Mesenchymal stem cell (in vitro differentiated cells and primary cell): Measurements from ENCODE around the gene SCN1A.

ENCODE experiments used
- DNase-seq: peaks from one replicate; pipeline ENCODE4 v3.0.0-alpha.2; 2013
- H2AFZ ChIP-seq: one replicate; pipeline ENCODE4 v1.6.1; 2013; ENCODE audit warnings: low read depth, mild to moderate bottlenecking, control low read depth, inconsistent platforms, low read length, moderate library complexity
- H2AK5ac ChIP-seq: 2 replicates; pipeline ENCODE4 v1.6.1; 2013; ENCODE audit warnings: low read length, moderate library complexity, mild to moderate bottlenecking, inconsistent platforms; ENCODE audit not compliant: severe bottlenecking
- H2BK120ac ChIP-seq: one replicate; pipeline ENCODE4 v1.6.1; 2013; ENCODE audit warnings: low read depth, mild to moderate bottlenecking, inconsistent platforms, low read length, moderate library complexity
- H2BK12ac ChIP-seq, 2 experiments: one replicate each; pipeline ENCODE4 v1.6.1; 2013; ENCODE audit warnings: inconsistent platforms in 2 of 2, low read length in 2 of 2, mild to moderate bottlenecking in 2 of 2, moderate library complexity in 2 of 2, control low read depth in 1 of 2
- H2BK15ac ChIP-seq: one replicate; pipeline ENCODE4 v1.6.1; 2013; ENCODE audit warnings: mild to moderate bottlenecking, low read depth, inconsistent platforms; ENCODE audit not compliant: poor library complexity, severe bottlenecking
- H2BK5ac ChIP-seq: 2 replicates; pipeline ENCODE4 v1.6.1; 2013; ENCODE audit warnings: low read depth, mild to moderate bottlenecking, low read length, control low read depth, inconsistent platforms; ENCODE audit not compliant: poor library complexity, severe bottlenecking
- H3K14ac ChIP-seq, 2 experiments: one replicate each; pipeline ENCODE4 v1.6.1; 2013; ENCODE audit warnings: inconsistent platforms in 2 of 2, low read length in 2 of 2, control low read depth in 1 of 2, mild to moderate bottlenecking in 1 of 2, moderate library complexity in 1 of 2
- H3K18ac ChIP-seq, 2 experiments: one replicate each; pipeline ENCODE4 v1.6.1; 2013; ENCODE audit warnings: inconsistent platforms in 2 of 2, low read length in 2 of 2, control low read depth in 1 of 2, low read depth in 1 of 2, mild to moderate bottlenecking in 1 of 2
- H3K23ac ChIP-seq, 2 experiments: one replicate each; pipeline ENCODE4 v1.6.1; 2013; ENCODE audit warnings: inconsistent platforms in 2 of 2, low read length in 2 of 2, mild to moderate bottlenecking in 2 of 2, moderate library complexity in 2 of 2, control low read depth in 1 of 2
- H3K27ac ChIP-seq: 2 replicates; pipeline ENCODE4 v1.5.1; 2013; ENCODE audit warnings: mild to moderate bottlenecking, moderate library complexity, low read length, control low read depth, inconsistent platforms; ENCODE audit not compliant: poor library complexity, severe bottlenecking
- H3K27me3 ChIP-seq, 2 experiments: 2 replicates each; pipeline versions ENCODE4 v1.6.1 to v1.7.0; 2013; ENCODE audit warnings: low read length in 2 of 2, mild to moderate bottlenecking in 2 of 2, moderate library complexity in 2 of 2, control low read depth in 1 of 2, inconsistent platforms in 1 of 2; ENCODE audit not compliant: control insufficient read depth in 1 of 2, insufficient read depth in 1 of 2
- H3K36me3 ChIP-seq, 2 experiments: 2 replicates each; pipeline versions ENCODE4 v1.6.1 to v1.7.0; 2013; ENCODE audit warnings: low read length in 2 of 2, control low read depth in 1 of 2, inconsistent platforms in 1 of 2, low read depth in 1 of 2, mild to moderate bottlenecking in 1 of 2; ENCODE audit not compliant: insufficient read depth in 2 of 2, control insufficient read depth in 1 of 2
- H3K4ac ChIP-seq, 2 experiments: one replicate each; pipeline ENCODE4 v1.6.1; 2013; ENCODE audit warnings: inconsistent platforms in 2 of 2, low read length in 2 of 2, mild to moderate bottlenecking in 2 of 2, moderate library complexity in 2 of 2, control low read depth in 1 of 2, low read depth in 1 of 2
- H3K4me1 ChIP-seq: 2 replicates; pipeline ENCODE4 v1.6.1; 2013; ENCODE audit warnings: low read depth, low read length, control low read depth; ENCODE audit not compliant: control insufficient read depth, insufficient read depth
- H3K4me2 ChIP-seq: 2 replicates; pipeline ENCODE4 v1.6.1; 2013; ENCODE audit warnings: low read length, mild to moderate bottlenecking, inconsistent platforms; ENCODE audit not compliant: poor library complexity, severe bottlenecking
- H3K4me3 ChIP-seq, 2 experiments: 2 replicates each; pipeline versions ENCODE4 v1.5.1 to v1.7.0; 2013; ENCODE audit warnings: low read length in 2 of 2, mild to moderate bottlenecking in 2 of 2, control low read depth in 1 of 2, low read depth in 1 of 2; ENCODE audit not compliant: insufficient read depth in 1 of 2
- H3K79me1 ChIP-seq: replicated peaks from 2 replicates; pipeline ENCODE4 v1.6.1; 2013; ENCODE audit warnings: mild to moderate bottlenecking, control low read depth, low read length, inconsistent platforms; ENCODE audit not compliant: poor library complexity, severe bottlenecking
- H3K9ac ChIP-seq: 2 replicates; pipeline ENCODE4 v1.7.0; 2013; ENCODE audit warnings: mild to moderate bottlenecking, low read length, moderate library complexity
- H3K9me3 ChIP-seq: 2 replicates; pipeline ENCODE4 v1.7.0; 2013; ENCODE audit warnings: mild to moderate bottlenecking, low read length; ENCODE audit not compliant: control insufficient read depth
- H4K8ac ChIP-seq: one replicate; pipeline ENCODE4 v1.6.1; 2013; ENCODE audit warnings: inconsistent platforms, mild to moderate bottlenecking, low read length, moderate library complexity
- H4K91ac ChIP-seq: one replicate; pipeline ENCODE4 v1.6.1; 2013; ENCODE audit warnings: mild to moderate bottlenecking, low read length, inconsistent platforms
- WGBS: methylation state at CpG from one replicate; pipeline ENCODE4 v1.1.7; 2013; ENCODE audit warnings: mixed read lengths; 5-methylcytosine and 5-hydroxymethylcytosine counted together

SCN1A gene

DNA sequence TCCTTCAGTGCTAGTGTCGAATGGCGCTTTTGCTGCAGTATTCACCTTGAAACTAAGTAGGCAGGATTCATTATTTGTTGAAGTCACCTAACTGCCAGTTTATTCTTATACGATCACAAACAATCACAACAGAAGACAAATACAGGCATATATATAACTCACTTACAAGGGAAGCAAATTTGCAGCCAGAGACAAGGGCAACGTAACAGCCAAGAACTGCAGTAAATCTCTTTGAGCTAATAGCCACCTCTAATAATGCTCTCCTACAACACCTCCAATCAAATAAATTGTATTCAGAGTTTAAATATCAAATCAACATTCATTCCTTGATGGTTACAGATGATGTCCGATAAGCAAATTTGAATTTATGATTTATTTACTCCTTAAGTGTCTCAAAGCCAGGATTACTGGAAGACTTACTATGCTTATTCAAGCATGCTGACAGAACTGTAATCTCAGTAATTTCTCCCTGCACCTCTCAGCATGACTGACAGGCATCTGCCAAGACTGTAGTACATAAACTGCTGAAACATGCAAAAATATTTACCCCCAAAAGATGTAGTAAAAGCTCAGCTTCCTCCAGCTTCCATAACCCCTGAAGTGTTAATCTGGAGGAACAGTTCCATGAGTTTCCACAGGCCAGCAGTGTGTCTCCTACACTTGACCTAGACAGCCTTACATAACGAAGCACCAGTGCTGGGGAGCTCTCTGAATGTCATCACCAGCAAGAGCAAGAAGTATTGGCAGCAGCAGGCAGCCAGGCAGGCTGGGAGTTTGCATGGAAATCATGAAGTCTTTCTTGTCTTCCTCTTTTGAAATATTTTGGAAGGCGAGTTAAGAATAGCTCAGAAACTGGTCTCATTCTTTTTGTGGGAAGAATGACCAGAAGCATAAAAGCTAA lies 20.9 kb upstream of the SCN1A start:
- H3K4ac ChIP-seq = no peak overlapping the region
- no peak overlapping the region for H2AFZ ChIP-seq
- no peak overlapping the region for H3K14ac ChIP-seq
- no peak overlapping the region for H4K91ac ChIP-seq
- H3K9ac ChIP-seq = no peak overlapping the region
- H2BK12ac ChIP-seq = no peak overlapping the region
- no peak overlapping the region for H2AK5ac ChIP-seq
- H4K8ac ChIP-seq = no peak overlapping the region
- no peak overlapping the region for H3K4me2 ChIP-seq
- H3K18ac ChIP-seq = no peak overlapping the region
- no peaks in the 10 kb centered on the region for H3K36me3 ChIP-seq
- H3K79me1 ChIP-seq = no peaks in the 10 kb centered on the region
- H3K23ac ChIP-seq = no peak overlapping the region
- no peak overlapping the region for H3K27ac ChIP-seq
- H3K4me1 ChIP-seq = no peaks in the 10 kb centered on the region
- H2BK15ac ChIP-seq = no peak overlapping the region
- no peak for DNase-seq
- 78% methylated on average over 6 of the region's 7 CpGs for WGBS
- H3K27me3 ChIP-seq = no peaks in the 10 kb centered on the region
- H3K4me3 ChIP-seq = no peak overlapping the region
- no peak overlapping the region for H2BK120ac ChIP-seq
- H2BK5ac ChIP-seq = no peak overlapping the region
- H3K9me3 ChIP-seq = no peaks in the 10 kb centered on the region

DNA sequence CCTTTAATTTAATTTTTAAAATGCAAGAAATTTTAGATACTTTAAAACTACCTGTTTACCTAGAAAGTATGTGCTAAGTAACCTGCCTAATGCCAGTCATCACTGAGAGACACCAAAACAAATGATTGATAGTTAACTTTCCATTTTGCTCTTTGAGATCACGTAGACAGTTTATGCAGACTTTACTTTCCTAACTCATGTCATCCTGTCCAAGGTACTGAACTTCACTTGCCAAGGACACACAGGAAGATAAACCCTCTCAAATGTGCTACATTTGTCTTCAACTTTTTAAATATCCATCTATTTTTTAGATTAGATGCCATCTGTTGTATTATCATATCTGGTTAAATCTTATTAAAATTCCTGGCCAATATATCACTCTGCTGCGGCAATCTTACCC lies 20.1 kb upstream of the SCN1A start:
- no peak overlapping the region for H2AFZ ChIP-seq
- no peak overlapping the region for H3K23ac ChIP-seq
- H3K27me3 ChIP-seq = no peaks in the 10 kb centered on the region
- H3K79me1 ChIP-seq = no peaks in the 10 kb centered on the region
- H3K36me3 ChIP-seq = no peaks in the 10 kb centered on the region
- no peak overlapping the region for H3K27ac ChIP-seq
- no peak overlapping the region for H3K18ac ChIP-seq
- H4K91ac ChIP-seq = no peak overlapping the region
- no peak overlapping the region for H2BK5ac ChIP-seq
- no peak overlapping the region for H3K14ac ChIP-seq
- no peak overlapping the region for H2BK120ac ChIP-seq
- no peak overlapping the region for H3K9ac ChIP-seq
- no peak overlapping the region for H2BK12ac ChIP-seq
- H2BK15ac ChIP-seq = no peak overlapping the region
- H3K4me2 ChIP-seq = no peak overlapping the region
- H3K4me1 ChIP-seq = no peaks in the 10 kb centered on the region
- no peak overlapping the region for H3K4ac ChIP-seq
- no peak for DNase-seq
- H3K4me3 ChIP-seq = no peak overlapping the region
- WGBS = 77% methylated on average over 2 of the region's 2 CpGs
- H3K9me3 ChIP-seq = no peaks in the 10 kb centered on the region
- H2AK5ac ChIP-seq = no peak overlapping the region
- H4K8ac ChIP-seq = no peak overlapping the region

DNA sequence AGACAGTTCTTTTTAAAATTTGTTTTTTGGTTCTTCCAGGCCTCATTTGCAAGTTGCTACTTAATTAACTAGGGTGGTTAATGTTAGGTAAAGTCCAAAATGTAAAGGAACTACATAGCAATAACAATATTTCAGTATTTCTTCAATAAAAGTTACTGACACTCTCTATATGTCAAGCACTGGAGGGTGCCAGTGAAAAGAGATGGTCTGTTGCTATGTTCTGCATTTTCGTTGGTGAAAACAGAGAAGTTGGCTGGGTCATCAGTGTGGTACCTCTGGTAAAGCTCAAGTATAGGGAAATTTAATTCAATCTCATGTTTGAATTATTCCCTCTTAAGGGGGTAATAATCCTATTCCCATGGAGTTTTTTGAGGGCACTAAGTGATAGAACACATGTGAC lies 16.3 kb upstream of the SCN1A start:
- no peak overlapping the region for H3K4me3 ChIP-seq
- no peak overlapping the region for H4K8ac ChIP-seq
- H3K27ac ChIP-seq = no peak overlapping the region
- no peak overlapping the region for H4K91ac ChIP-seq
- no peaks in the 10 kb centered on the region for H3K9me3 ChIP-seq
- no peak overlapping the region for H2AFZ ChIP-seq
- H2BK120ac ChIP-seq = no peak overlapping the region
- no peak overlapping the region for H3K18ac ChIP-seq
- no peaks in the 10 kb centered on the region for H3K4me1 ChIP-seq
- no peaks in the 10 kb centered on the region for H3K36me3 ChIP-seq
- no peak for DNase-seq
- H3K79me1 ChIP-seq = no peaks in the 10 kb centered on the region
- no peak overlapping the region for H2BK15ac ChIP-seq
- H3K23ac ChIP-seq = no peak overlapping the region
- no peak overlapping the region for H3K14ac ChIP-seq
- no peak overlapping the region for H3K4me2 ChIP-seq
- no peak overlapping the region for H2BK5ac ChIP-seq
- H3K9ac ChIP-seq = no peak overlapping the region
- WGBS = 88% methylated on average over 1 of the region's 1 CpG
- H3K4ac ChIP-seq = no peak overlapping the region
- no peak overlapping the region for H2AK5ac ChIP-seq
- H2BK12ac ChIP-seq = no peak overlapping the region
- H3K27me3 ChIP-seq = no peaks in the 10 kb centered on the region

- WGBS = 87% methylated on average over 1 of the region's 2 CpGs
- no peak overlapping the region for H3K27ac ChIP-seq
- H2AFZ ChIP-seq = no peak overlapping the region
- no peak overlapping the region for H3K4me3 ChIP-seq
- H3K9ac ChIP-seq = no peak overlapping the region
- no peak overlapping the region for H2BK15ac ChIP-seq
- H2BK120ac ChIP-seq = no peak overlapping the region
- H3K4ac ChIP-seq = no peak overlapping the region
- no peak for DNase-seq
- H4K8ac ChIP-seq = no peak overlapping the region
- H3K18ac ChIP-seq = no peak overlapping the region
- no peak overlapping the region for H3K23ac ChIP-seq
- no peak overlapping the region for H3K4me2 ChIP-seq
- H3K4me1 ChIP-seq = no peaks in the 10 kb centered on the region
- no peaks in the 10 kb centered on the region for H3K36me3 ChIP-seq
- H4K91ac ChIP-seq = no peak overlapping the region
- no peaks in the 10 kb centered on the region for H3K9me3 ChIP-seq
- no peaks in the 10 kb centered on the region for H3K79me1 ChIP-seq
- no peaks in the 10 kb centered on the region for H3K27me3 ChIP-seq
- no peak overlapping the region for H2BK12ac ChIP-seq
- H3K14ac ChIP-seq = no peak overlapping the region
- no peak overlapping the region for H2AK5ac ChIP-seq
- no peak overlapping the region for H2BK5ac ChIP-seq
Observed at GRCh38 chr2:166140932-166141331, 13.1 kb upstream of the SCN1A start.
